H1 (cell line): Measurements from ENCODE around the gene KRT10.

Source experiments
- EZH2 ChIP-seq: fragments of 200-600 bp; sonication (generic); IDR thresholded peaks from 2 replicates; pipeline ENCODE4 v1.7.1; 2012; ENCODE audit warnings: low read depth, mild to moderate bottlenecking, moderate library complexity, low read length, inconsistent platforms; ENCODE audit not compliant: severe bottlenecking
- HDAC2 ChIP-seq, 2 experiments: fragments of 300-600 bp in 1 of 2; sonication (generic) in 1 of 2; IDR thresholded peaks; 2 replicates each; pipeline ENCODE4 v1.6.1; 2011 to 2012; ENCODE audit warnings: low read depth in 2 of 2, low read length in 2 of 2, mild to moderate bottlenecking in 2 of 2, moderate library complexity in 2 of 2, borderline replicate concordance in 1 of 2, inconsistent platforms in 1 of 2
- RFX5 ChIP-seq: IDR thresholded peaks from 2 replicates; pipeline ENCODE4 v1.6.1; 2011; ENCODE audit warnings: low read depth, low read length, improper control_type of control experiment, borderline replicate concordance
- SIN3A ChIP-seq, 2 experiments: IDR thresholded peaks in 1 of 2; conservative IDR thresholded peaks in 1 of 2; 2 replicates each; pipeline ENCODE4 v1.6.1; 2011 to 2012; ENCODE audit warnings: low read length in 2 of 2, improper control_type of control experiment in 1 of 2, low read depth in 1 of 2, mild to moderate bottlenecking in 1 of 2
- USF2 ChIP-seq: IDR thresholded peaks from 2 replicates; pipeline ENCODE4 v1.6.1; 2011; ENCODE audit warnings: low read length, improper control_type of control experiment

- TF ChIP-seq RFX5 (no peak), USF2 (no peak), EZH2 (no peak), SIN3A (conservative IDR thresholded peaks at IDR 0.05 in 1 of 2, IDR thresholded peaks at IDR 0.05 in 1 of 2; ENCODE audit: low read depth in 1 of 2, low read length in 2 of 2) (no peak), HDAC2 (IDR thresholded peaks at IDR 0.05; ENCODE audit: borderline replicate concordance in 1 of 2, low read depth in 2 of 2, low read length in 2 of 2) (no peak)
Measured at GRCh38 chr17:40832840-40833239, 10.4 kb upstream of the KRT10 start.
